GM21576 (cell line): ENCODE data around the gene MICAL2.

ENCODE experiments used
- ATAC-seq: cut with Tn5 transposase; IDR thresholded peaks from one replicate; pipeline ENCODE4 v1.9.1; 2021; ENCODE audit warnings: mild to moderate bottlenecking, moderate library complexity; ENCODE audit not compliant: unreplicated experiment

Gene MICAL2

DNA sequence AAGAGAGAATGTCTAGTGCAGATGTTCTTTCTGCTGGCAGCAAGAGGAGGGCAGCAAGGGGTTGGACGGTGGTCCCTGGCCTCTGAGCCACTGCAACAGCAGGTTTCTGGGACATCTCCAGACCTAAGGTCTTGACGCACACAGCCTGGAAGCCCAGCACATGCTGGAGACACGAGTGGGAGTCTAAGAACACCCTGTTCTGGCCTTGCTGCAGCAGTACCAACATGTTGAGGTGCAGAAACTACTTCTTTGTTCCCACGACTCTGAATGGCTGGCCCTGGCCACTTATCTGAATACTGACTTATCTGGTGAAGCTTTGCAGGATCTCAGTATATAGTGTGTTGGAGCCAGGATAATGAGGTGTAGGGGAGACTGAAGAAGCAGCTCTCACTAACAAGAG is 6.8 kb downstream of the MICAL2 start:
- no peak for ATAC-seq

GRCh38 chr11:12117611-12118010 is 7.2 kb downstream of the MICAL2 start:
- ATAC-seq: no peak

- no peak for ATAC-seq
These were observed 8.6 kb downstream of the MICAL2 start for GRCh38 chr11:12118949-12119348.

DNA sequence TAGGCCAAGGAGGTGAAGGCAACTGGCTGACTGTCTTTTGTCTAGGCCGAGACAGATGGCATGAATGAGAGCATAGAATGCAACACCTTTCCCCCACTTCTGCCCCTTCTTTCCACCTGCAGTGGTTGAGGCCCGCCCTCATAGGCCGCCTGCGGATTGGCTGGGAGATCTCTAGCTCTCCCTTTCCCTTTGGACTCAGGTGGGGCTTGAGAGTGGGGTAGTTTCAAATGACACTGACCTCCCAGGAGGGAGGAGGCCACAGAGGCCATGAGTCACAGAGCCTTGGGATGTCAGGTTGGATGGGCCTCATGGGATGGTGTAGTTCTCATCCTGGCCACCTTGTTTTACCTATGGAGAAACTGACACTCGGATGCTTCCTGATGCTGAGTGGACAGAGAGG is 9.1 kb downstream of the MICAL2 start:
- ATAC-seq: no peak

DNA sequence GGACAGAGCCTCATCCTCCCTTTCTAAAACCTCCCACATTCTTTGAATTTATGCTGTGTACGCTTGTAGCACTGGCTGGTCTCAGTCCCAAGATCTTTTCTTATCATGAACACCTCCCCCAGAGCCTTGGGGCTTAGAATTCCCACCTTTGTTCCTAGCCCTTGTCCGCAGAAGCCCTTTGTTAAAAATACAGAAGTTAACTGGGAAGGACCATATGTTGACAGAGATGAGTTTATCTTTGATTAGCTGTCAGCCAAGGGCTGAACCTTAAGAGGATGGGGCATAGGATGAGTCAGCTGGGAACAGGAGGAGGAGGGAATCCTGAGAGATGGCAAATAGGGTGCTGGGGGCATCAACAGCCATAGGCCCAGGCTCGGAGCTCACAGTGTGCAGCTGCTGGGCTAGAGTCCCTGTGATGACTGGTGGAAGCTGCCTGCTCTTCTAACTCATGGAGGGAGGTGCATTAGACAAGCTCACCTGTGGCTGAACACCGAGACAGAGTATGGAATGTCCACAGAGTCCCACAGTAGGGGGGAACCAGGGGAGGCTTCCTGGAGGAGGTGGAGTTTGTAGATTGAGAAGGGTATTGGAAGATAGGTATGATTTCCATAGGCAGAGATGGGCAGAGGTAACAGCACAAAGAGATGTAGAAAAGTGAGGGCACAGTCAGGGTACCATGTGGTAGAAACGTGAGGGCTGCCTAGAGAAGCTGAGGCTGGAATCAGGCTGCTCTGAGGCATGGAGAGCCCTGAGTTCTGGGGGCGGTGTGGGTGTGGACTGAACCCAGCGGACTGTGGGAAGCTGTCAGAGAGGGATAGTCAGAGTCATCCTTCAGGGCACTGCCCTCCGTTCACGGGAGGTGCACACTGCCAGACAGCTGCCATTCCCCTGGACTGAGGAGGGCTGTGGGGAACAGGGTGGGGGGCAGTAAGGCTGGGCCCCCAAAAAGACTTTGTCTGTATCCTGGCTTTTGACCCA is 9.9 kb downstream of the MICAL2 start:
- ATAC-seq: no peak

DNA sequence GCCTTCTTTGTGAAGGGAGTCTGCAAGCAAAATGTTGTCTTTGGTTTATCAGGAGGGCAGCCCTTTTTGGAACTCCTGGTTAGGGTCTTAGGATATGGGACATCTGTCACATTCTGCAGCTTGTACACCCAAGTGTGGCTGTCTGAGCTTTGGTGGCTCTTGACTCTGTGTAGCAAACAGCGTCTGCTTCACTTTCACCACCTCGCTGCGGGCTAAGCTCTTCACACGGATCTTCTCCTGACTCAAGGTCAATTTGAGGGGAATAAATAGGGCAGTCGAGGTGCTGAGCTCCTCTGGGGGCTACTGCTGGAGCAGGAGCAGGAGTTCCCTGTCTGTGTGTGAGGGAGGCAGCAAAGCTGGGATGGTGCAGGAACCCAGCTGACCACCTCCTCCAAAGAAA is 10.6 kb downstream of the MICAL2 start:
- no peak for ATAC-seq

DNA sequence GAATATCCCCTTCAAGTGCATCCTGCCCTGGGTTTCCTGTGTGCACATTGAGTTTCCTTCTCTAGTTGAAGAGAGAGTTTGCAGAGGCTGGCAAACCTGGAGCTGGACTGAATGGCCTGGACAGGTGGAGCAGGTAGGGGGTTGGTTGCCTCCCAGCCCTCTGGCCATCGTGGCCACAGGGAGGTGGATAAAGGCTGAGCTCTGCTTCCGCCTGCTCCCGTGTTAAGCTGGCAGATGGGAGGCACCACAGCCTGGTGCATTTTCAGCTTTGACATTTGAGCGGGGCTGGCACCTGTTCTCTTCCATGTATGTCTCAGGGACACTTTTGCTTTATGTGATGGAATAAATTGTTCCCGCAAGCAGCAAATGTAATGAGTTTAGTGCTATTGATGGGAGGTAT is 11.1 kb downstream of the MICAL2 start:
- no peak for ATAC-seq

- no peak for ATAC-seq
These were observed 11.7 kb downstream of the MICAL2 start for GRCh38 chr11:12122083-12122482.

GRCh38 chr11:12123273-12123672 is 12.9 kb downstream of the MICAL2 start:
- ATAC-seq: no peak

DNA sequence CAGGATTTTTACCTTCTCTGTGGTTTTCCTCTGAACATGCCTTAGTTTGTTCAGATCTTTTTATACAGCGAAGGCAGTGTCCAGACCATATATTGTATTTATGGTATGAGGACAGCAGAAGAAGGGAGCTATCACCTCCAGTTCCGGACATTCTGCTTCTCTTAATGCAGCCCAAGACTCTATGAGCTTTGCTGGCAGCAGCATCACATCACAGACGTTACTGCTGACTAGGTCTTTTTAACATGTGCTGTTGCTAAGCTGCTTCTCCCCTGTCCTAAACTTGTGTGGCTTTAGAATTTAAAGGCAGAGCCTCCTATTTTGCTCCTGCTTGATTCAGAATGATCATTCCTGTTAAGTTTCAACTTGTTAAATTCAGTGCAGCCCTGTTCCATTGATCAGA is 13.4 kb downstream of the MICAL2 start:
- ATAC-seq: no peak

GRCh38 chr11:12124306-12124705 is 13.9 kb downstream of the MICAL2 start:
- no peak for ATAC-seq

GRCh38 chr11:12125609-12126149 is 15.3 kb downstream of the MICAL2 start:
- no peak for ATAC-seq

- ATAC-seq: no peak
These were observed 16.1 kb downstream of the MICAL2 start for GRCh38 chr11:12126344-12127019.

- no peak for ATAC-seq
These were observed 17.0 kb downstream of the MICAL2 start for GRCh38 chr11:12127206-12127898.

- ATAC-seq: no peak
These were observed 17.9 kb downstream of the MICAL2 start for GRCh38 chr11:12128301-12128751.

DNA sequence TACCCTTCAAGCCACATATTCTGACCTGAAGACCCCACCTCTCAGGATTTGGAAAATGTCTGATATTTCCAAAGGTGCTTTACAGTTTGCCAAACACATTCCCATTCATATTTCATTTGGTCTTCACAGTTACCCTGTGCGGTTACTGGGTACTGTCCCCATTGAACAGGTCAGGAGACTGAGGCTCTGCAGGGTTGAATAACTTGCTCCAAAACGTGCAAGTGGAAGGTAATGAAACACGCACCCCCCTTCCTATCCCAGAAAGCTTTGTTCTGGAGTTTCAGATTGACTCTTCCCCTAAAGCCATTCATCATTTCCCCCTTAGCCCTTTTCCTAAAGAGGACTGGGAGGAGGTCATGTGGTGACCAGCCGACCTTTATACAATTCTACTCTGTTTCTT is 18.8 kb downstream of the MICAL2 start:
- ATAC-seq: no peak

GRCh38 chr11:12130180-12130980 is 20.0 kb downstream of the MICAL2 start:
- no peak for ATAC-seq

- ATAC-seq: no peak
These were observed 21.8 kb downstream of the MICAL2 start for GRCh38 chr11:12131943-12132789.

DNA sequence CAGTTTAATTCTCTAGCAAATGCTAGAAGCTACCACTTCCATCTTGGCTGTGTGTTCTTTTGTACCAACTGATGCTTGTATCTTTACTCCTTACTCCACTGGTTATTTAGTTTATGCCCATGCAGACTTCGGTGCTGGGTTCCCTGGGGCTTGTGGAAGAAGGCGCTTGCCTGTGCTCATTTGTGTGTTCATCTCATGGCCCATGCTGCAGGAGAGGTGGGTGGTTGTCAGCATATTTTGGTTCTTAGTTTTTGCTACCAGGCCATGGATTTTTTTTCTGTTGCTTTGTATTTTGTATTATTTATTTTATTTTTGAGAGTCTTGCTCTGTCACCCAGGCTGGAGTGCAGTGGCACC is 22.4 kb downstream of the MICAL2 start:
- no peak for ATAC-seq
